NCI-H2107 (cell line): ENCODE results near the gene VGF.
A peak's percentile ranks its signal among the peaks of the same experiment; 100 is the strongest.
"Not testable (repeated sequence)": the region's sequence is repeated elsewhere in the genome, so short reads cannot be mapped to it uniquely, and the experiment has no call there.

ENCODE experiments used
- DNase-seq: peaks from one replicate; lab custom pipeline; 2025; lab: John Stamatoyannopoulos, UW

The VGF gene

DNA sequence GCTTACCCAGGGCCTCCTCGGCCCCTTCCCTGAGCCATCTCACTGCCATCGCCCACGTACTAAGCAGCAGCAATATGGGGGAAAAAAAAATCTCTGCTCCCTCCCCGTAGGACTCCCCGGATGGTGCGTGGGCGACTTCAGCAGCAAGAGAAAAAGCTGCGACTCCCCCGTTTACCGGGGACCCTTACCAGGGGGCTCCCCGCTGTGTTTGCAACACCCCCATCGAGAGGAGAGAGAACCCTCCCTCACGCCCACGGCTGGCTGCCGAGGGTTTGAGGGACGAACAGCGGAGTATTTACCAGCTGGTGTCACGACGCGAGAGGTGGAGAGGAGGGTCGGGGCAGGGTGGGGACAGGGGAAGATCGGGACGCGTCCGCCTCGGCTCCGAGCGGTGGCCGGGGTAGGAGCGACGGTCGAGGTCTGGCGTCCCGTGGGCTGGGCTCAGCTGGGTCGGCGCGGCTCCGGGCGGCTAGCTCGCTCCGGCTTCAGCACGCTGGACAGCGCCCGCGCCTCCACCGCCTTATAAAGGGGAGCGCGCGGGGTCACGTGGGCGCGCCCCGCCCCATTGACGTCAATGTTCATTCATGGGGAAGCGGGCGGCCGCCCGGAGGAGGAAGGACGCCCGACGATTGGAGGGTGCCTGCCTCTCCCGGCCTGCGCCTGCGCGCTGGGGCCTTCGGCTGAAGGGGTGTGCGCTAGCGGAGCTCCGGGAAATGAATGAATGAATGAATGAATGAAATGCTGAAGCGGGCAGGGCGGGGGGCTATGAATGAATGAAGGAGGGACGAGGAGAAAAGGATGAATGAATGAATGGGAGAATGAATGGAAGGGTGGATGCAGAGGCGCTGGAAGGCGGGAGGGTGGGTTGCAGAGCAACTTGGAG, at the start of gene VGF:
Gene VGF (minus strand): TSS at position 495 of the 883 bp plus-strand sequence. CDS start 726 bp downstream, outside the sequence.
- peak; percentile 76 for DNase-seq

DNA sequence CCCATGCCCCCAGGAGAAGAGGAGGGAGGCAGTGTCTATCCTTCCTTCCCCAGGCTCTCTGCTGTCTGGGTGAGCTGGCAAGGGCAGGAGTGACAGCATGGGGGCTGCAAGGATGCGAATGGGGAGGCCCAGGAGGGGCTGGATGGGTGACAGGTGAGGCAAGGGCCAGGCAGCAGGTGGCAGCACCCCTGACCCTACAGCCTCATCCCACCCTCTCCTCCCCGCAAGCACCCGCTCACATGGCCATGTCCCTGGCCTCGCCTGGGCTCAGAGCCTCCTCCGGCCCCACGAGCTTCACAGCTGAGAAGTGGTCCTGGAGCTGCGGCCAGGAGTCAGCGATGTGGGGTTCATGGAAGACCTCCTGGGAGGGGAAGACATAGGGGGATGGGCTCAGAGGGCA, 46.6 kb upstream of the VGF start:
- DNase-seq = no peak

DNA sequence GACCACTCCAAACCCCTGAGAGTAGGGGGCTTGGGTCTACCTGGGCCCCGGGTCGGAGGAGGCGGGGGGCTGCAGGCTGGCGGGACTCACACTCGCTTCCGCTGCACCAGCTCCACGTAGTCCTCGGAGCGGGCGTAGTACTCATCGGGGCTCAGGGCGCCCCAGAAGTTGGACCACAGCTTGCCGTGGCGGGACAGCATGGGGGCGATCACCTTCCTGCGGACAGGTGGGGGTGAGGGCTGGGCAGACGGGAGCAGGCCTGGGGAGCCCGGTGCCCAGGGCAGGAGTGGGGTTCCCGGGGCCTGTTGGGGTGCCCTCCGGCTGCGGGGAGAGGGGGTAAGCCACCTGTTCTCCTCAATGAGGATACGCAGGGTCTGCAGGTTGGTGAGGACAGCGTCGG, 46.1 kb upstream of the VGF start:
- no peak for DNase-seq

DNA sequence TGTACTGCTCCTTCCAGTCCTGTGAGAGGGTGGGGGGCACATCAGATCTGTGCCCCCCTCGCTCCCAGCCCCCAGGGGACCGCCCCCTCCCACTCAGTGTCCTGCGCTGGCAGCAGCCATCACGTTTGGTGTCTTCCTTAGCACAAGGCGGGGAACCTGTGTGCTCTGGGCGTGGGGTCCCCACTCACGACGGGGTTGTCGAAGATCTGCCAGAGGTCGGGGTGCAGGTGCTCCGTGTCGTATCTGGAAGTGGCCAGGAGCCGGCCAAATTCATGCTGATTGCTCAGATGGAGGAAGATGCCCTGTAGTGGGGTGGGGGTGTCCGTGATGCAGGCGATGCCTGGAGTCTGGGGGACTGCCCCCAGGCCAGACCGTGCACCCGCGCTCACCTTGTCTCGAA, 44.8 kb upstream of the VGF start:
- DNase-seq = no peak

DNA sequence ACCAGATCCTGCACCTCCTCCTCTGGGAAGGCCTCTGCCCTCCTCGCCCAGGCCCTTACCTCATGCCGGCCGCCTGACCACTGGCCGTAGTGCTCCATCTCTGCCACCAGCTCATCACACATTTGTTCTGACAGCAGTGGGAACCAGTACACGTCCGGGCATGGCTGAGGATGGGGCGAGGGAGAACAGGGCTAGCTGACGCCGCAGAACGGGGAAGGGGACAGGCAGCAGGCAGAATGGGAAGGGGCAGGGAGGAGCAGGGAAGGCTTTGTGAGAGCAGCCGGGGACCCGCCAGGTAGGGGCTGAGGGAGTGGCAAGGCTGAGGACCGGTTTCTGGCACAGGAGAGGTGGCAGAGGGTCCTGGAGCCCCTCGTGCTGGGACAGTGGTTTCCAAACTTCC, 43.4 kb upstream of the VGF start:
- DNase-seq = no peak

DNA sequence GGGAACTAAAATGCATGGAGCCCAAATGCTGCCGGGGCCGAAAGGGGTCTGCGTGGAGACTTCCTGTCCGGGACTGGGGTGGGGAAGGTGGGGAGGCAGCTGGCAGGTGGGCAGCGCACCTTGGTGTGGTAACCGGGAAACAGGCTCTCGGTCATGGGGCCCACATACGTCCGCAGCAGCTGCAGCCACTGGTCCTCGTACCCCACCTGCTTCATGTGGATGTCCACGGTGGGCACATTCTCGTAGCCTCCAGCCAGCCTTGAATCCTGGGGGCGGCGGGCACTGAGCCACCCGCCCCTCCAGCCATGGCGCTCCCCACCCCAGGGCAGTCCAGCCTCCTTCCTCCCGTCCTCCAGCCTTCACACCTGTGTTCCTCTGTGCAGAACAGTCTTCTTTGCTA, 42.1 kb upstream of the VGF start:
- DNase-seq = no peak

DNA sequence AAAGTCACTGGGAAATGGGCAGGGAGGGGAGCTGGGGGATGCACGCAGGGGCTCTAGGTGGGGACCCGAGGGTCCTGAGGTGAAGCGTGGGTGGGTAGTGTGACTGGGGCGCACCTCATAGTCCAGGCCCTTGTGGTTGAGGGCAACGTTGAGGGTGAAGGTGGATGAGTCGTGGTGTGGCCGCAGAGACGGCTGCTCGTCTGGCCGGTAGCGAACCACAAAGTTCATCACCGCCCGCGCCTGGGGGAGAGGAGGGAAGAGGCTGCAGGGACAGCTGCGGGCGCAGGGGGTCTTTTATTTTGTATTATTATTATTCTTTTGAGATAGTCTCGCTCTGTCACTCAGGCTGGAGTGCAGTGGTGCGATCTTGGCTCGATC, 41.3 kb upstream of the VGF start:
- no peak for DNase-seq

DNA sequence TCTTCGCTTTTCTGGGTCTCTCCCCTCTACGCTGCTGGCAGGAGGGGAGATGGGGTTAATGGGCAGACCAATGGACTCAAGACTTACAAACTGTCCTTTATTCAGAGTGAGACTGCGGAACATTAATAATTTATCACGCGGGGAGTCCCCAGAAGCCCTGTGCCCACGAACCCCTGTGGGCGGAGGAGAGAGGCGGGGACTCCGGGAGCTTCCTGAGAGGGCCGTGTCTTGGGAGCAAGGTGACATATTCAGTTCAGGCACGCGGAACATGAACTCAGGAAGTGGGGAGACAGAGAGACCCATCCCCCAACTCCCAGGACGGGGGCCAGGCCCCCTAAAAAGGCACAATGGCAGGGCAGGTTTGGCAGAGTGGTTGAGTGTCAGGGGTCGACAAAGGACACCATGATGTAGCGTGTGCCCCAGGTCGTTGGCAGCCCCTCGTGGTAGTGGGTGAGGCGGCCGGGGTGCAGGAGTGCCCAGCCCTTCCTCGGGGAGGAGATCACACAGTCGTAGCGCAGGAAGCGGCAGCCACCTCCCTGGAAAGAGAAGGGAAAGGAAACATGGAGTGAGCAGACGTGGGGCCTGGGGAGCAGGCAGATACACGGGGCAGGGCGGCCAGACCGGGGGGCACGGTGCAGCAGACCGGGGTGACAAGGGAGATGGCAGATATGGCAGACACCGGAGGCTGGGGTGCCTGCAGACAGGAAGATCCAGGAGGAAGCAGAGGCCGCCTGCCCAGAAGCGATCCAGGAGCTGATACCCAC, 40.7 kb upstream of the VGF start:
- DNase-seq = no peak

DNA sequence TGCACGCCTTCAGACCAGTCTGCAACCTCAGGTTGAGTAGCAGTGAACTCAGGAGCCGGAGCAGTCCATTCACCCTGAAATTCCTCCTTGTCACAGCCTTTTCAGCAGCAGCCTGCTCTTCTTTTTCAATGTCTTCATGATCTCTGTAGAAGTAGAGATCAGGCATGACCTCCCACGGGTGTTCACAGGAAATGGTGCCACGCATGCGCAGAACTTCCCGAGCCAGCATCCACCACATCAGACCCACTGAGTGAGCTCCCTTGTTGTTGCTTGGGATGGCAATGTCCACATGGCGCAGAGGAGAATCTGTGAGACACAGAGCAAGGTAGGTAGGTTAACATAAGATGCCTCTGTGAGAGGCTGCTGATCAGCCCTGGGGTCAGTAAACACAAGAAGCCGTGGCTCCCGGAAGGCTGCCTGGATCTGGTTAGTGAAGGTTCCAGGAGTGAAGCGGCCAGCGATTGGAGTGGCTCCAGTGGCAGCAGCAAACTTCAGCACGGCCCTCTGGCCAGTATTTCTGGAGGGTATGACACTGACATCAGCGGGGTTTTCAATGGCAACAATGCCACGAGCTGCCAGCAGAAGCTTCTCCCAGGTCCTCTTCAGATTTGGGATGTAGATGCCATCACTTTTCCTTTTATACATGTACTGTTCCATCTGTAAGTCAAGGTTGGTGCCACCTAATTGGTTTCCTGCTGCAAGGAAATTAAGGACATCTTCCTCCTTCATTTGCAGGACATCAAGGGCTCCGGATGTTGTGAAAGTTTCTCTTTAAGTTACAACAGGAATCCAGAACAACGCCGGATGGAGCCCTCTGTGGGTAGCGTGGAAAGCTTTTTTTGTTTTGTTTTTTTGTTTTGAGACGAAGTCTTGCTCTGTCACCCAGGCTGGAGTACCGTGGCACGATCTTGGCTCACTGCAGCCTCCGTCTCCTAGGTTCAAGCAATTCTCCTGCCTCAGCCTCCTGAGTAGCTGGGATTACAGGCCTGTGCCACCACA, 38.7 kb upstream of the VGF start:
- DNase-seq = not testable (repeated sequence)

DNA sequence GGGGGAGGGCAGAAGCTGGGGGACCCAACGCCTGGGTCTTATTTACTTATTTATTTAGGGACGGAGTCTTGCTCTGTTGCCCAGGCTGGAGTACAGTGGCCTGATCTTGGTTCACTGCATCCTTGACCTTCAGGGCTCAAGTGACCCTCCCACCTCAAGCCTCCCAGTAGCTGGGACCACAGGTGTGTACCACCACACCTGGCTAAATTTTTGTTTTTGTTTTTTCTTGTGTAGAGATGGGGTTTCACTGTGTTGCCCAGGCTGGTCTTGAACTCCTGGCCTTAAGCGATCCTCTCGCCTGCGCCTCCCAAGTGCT, 37.2 kb upstream of the VGF start:
- DNase-seq = no peak

DNA sequence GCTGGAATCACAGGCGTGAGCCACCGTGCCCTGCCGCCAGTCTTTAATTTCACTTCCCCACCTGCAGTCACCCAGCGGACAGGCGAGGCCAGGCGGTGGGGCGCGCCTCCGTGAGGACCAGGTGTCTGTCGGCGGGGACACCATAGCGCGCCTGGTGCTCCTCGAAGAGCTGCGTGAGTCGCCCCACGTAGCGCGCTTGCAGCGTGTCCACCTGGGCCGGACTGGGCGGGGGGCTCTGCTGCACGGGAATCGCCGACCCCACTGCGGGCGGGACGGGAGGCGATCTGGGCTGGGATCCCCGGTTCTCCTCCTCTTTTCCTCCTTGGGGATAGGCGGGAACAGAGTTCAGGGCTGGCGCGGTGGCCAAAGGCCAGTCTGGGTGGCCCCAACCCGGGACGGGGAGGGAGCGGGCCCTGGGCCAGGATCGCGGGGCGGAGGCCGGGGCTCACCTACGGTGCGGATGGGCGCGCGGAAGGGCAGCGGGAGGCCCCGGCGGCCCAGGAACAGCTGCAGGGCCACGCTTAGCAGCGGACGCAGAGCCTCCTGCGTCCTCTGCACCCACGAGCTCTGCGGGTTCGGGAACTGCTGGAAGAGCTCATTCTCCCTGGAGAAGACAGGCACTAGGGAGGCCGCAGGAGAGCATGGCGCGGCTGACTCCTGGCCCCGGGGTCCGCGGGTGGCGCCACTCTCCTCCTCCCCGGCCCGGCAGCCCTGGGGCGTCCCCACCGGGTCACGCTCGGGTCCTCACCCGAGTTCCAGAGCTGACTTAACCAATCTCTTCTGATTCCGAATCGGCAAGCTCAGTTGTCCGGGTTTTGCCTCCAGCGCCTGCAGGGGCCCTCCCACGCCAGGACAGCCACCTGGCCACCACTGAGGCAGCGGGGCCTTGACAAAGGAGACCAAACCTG, 36.6 kb upstream of the VGF start:
- DNase-seq = no peak

DNA sequence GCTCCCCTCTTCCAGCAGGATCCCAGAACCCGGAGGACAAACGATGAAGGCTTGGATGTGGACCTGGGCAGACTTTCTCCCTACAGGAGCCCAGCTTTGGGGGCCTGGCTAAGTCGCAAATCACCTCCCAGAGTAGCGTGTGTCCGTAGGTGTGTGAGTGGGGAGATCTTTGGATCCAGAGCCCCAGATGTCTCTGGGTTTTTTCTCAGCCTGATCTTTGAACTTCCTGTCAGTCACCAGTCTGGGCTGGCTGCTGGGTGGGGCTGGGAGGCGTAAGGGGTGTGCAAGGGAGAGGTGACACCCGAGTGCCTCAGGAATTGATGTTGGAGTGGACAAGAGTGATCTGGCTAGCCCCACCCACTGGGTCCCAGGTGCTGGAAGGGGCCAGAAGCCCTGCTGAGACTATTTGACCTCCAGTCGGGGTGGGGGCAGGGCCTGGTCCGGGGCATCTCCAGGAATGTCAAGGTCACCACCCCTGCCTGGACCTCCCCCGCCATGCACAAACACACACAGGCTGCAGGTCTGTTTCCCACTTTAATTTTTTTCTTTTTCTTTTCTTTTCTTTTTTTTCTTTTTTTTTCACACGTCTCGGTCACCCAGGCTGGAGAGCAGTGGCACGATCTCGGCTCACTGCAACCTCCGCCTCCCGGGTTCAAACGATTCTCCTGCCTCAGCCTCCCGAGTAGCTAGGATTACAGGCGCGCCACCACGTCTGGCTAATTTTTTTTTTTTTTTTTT, 35.7 kb upstream of the VGF start, which contains the start of gene MOGAT3:
Gene MOGAT3 (minus strand): TSS at position 175 of the 738 bp plus-strand sequence. CDS start 182 bp downstream, outside the sequence.
- no peak for DNase-seq

DNA sequence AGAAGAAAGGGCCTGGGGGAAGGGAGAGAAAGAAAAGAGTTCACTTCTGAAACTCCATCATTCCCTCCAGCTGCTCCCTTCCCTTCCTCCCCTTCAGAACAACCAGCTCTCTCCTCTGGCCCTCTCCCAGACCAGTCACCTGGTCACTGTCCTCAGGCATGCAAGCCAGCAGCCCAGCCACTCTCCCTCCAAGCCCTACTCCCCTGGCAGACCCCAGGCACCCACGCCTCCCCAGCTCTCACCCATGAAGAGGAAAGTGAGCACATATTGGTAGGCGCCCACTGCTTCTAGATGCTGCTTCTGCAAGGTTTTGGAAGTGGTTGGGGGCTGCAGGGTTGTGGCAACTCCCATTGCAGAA, 35.1 kb upstream of the VGF start:
- no peak for DNase-seq

DNA sequence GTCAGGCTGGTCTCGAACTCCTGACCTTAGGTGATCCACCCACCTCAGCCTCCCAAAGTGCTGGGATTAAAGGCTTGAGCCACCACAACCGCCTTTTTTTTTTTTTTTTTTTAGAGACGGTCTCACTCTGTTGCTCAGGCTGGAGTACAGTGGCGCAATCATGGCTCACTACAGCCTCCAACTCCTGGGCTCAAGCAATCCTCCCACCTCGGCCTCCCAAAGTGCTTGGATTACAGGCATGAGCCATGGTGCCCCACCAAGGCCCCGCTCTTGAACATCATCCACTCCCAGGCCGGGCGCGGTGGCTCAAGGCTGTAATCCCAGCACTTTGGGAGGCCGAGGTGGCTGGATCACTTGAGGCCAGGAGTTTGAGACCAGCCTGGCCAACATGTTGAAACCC, 34.2 kb upstream of the VGF start:
- DNase-seq = not testable (repeated sequence)

DNA sequence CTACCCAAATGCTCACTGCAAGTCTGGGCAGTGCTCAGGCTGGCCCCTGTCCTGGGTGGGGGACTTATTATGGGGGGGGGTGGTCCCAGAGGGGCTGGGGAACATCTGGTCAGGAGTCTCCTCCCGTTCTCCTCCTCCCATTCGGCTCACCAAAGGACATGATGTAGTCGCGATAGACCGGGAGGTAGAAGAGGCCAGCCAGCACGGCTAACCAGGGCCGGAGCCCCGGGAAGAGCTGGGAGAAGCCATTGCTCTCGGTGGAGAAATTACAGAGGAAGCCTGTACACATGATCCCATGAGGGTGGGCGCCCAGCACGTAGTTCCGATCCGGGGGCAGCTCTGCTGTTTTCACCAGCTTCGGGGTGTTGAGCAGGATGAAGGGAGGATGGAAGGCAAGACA, 33.1 kb upstream of the VGF start:
- DNase-seq = no peak

DNA sequence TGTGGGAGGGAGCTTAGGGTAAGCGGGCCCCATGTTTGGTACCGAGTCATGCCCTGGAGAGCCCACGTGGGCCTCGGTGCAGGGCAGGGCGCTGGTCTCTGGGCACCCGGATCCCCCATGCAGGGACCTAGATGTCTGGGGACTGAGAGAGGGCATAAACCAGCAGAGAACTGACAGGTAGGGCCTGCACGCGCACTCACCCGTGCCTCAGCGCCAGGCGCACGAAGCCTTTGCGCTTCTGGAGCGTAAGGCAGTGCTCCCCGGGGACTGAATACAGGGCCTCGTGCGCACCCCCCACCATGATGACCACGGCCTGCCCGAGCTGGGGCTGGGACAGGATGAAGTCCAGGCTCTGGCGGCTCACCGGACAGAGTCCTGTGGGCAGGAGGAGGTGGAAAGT, 32.6 kb upstream of the VGF start:
- DNase-seq = no peak

DNA sequence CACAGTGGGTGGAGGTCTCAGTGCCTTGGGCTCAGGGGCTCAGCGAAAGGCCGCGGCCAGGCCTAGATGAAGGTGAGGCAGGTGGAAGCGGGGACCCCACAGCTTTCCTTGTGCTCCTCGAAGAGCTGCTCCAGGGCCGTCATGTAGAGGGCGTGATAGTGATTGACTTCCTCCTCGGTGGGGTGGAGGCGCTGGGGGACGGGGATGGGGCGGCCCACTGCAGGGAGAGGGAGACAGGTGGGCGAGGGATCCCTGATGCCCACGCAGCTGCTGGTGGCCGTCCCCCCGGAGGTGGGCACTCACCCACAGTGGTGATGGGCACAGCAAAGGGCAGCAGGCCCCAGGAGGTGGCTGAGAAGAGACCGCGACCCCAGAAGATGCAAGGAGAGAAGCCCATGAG, 30.5 kb upstream of the VGF start:
- DNase-seq = no peak

DNA sequence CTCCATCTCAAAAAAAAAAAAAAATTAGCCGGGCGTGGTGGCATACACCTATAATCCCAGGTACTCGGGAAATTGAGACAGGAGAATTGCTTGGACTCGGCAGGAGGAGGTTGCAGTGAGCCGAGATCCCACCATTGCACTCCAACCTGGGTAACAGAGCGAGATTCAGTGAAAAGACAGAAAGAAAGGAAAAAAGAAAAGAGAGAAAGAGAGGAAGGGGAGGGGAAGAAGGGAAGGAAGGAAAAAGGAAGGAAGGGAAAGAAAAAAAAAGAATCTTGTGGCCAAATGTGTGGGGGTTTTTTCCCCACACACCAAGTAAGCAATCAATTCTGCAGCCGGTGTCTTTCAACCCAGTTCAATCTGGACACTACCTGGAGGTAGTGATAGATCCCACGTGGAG, 23.7 kb upstream of the VGF start:
- no peak for DNase-seq

DNA sequence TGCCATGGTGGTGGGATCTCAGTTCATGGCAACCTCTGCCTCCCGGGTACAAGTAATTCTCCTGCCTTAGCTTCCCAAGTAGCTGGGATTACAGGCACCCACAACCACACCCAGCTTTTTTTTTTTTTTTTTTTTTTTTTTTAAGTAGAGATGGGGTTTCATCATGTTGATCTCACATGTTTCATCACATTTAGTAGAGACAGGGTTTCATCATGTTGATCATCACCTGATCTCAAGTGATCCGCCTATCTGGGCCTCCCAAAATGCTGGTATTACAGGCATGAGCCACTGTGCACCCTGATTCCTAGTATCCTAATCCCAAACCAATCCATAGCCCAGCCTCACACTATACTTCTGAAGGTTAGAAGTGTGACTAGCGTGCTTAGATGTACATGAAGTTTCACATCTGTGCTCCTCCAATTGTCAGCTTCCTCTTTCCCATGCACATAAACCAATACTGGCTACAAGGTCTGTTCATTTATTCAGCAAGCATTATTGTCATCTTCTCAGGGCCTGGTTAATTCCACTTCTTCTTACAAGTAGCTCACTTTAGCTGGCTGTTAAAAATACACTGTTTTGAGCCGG, 21.6 kb upstream of the VGF start:
- no peak for DNase-seq

DNA sequence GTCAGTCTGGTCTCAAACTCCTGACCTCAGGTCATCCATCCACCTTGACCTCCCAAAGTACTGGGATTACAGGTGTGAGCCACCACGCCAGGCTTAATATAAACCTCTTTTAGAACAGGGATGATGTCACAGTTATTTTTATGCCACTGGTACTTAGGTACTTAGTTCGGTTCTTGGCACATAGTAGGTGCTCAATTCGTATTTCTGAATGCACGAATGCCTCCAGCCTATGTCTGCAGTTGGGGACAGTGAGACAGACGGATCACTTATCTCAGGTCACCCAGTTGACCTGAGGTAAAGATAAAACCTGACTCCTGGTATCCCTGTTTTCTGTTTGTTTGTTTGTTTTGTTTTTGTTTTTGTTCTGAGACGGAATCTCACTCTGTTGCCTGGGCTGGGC, 20.8 kb upstream of the VGF start:
- no peak for DNase-seq
